K562 (cell line): ENCODE results near the gene PNPLA7. TPM values are rescaled to one million over a fixed set of nuclear protein-coding genes. Genes with fewer than 3 reads are reported as not detected.

Source experiments
- ATAC-seq: fragments of 200-7000 bp; cut with Tn5 transposase; 3 replicates; pipeline ENCODE4 v1.9.1; 2020; ENCODE audit warnings: moderate library complexity
- BruUV-seq: library from RNA; stranded (reverse); fragments of 400-500 nt; replicated peaks from 2 replicates; lab custom pipeline; 2021; lab: Mats Ljungman, UMichigan
- CTCF ChIA-PET: fragments of 300-600 bp; formaldehyde crosslinking; extraction: SDS; loops from one replicate; lab custom pipeline; 2021; ENCODE audit warnings: low intra/inter-chr PET ratio; lab: Yijun Ruan, JAX
- POLR2A ChIA-PET: fragments of 300-600, 350-650 bp; sonication (Branson Sonifier 250); formaldehyde crosslinking; extraction: SDS; loops from one replicate; lab custom pipeline; 2021; ENCODE audit warnings: antibody characterized with exemption, inconsistent platforms; lab: Yijun Ruan, JAX
- DNase-seq, 4 experiments: peaks; one replicate each; pipeline versions ENCODE4 v3.0.0 to v3.0.0-alpha.2; 2011 to 2018; ENCODE audit warnings: low spot score in 3 of 4, mixed read lengths in 3 of 4; ENCODE audit errors: extremely low read depth in 1 of 4
- FAIRE-seq: peaks from 2 replicates; lab custom pipeline; 2011; peaks lifted over from hg19 to GRCh38; lab: Jason Lieb, UNC
- H2AFZ ChIP-seq: 2 replicates; pipeline ENCODE4 v1.6.0; 2011; ENCODE audit warnings: low read depth, low read length, control low read depth, inconsistent platforms
- H3K27ac ChIP-seq: fragments of 200-600 bp; 3 replicates; pipeline ENCODE4 v1.8.0; 2011; ENCODE audit warnings: low read depth, mild to moderate bottlenecking, control low read depth, inconsistent platforms, low read length, moderate library complexity, mixed read lengths; ENCODE audit errors: extremely low read depth
- H3K27me3 ChIP-seq, 2 experiments: fragments of 300-600 bp in 1 of 2; 2 replicates in 1 of 2; 3 replicates in 1 of 2; pipeline versions ENCODE4 v1.6.0 to v1.8.0; 2011; ENCODE audit warnings: inconsistent platforms in 2 of 2, low read length in 2 of 2, mild to moderate bottlenecking in 1 of 2, mixed read lengths in 1 of 2, moderate library complexity in 1 of 2; ENCODE audit not compliant: control insufficient read depth in 2 of 2, insufficient read depth in 2 of 2
- H3K36me3 ChIP-seq: fragments of 300-600 bp; 3 replicates; pipeline ENCODE4 v1.8.0; 2011; ENCODE audit warnings: mild to moderate bottlenecking, low read length, inconsistent platforms; ENCODE audit not compliant: control insufficient read depth, insufficient read depth
- H3K4me1 ChIP-seq, 2 experiments: fragments of 200-600 bp in 1 of 2; replicated peaks in 1 of 2; 2 replicates in 1 of 2; 3 replicates in 1 of 2; pipeline versions ENCODE4 v1.5.1 to v1.8.0; 2011; ENCODE audit warnings: inconsistent platforms in 2 of 2, low read length in 2 of 2, mild to moderate bottlenecking in 1 of 2, mixed read lengths in 1 of 2, moderate library complexity in 1 of 2; ENCODE audit not compliant: control insufficient read depth in 2 of 2, insufficient read depth in 2 of 2
- H3K4me2 ChIP-seq: 2 replicates; pipeline ENCODE4 v1.6.1; 2011; ENCODE audit warnings: low read length, control low read depth, inconsistent platforms, mixed read lengths; ENCODE audit not compliant: insufficient read depth
- H3K4me3 ChIP-seq: fragments of 200-600 bp; sonication (generic), shearing (Covaris generic); 2 replicates; pipeline ENCODE4 v1.5.1; 2016; ENCODE audit warnings: control low read depth, inconsistent platforms
- H3K79me2 ChIP-seq: fragments of 200-600 bp; 3 replicates; pipeline ENCODE4 v1.8.0; 2011; ENCODE audit warnings: low read length, inconsistent platforms; ENCODE audit not compliant: control insufficient read depth, insufficient read depth
- H3K9ac ChIP-seq, 2 experiments: 2 replicates each; pipeline versions ENCODE4 v1.6.0 to v1.6.1; 2011; ENCODE audit warnings: low read depth in 2 of 2, low read length in 2 of 2, control low read depth in 1 of 2, inconsistent platforms in 1 of 2, mild to moderate bottlenecking in 1 of 2, mixed read lengths in 1 of 2; ENCODE audit not compliant: insufficient read depth in 1 of 2
- H3K9me1 ChIP-seq: one replicate; pipeline ENCODE4 v1.6.0; 2011; ENCODE audit warnings: inconsistent platforms, mild to moderate bottlenecking, low read length, moderate library complexity; ENCODE audit not compliant: control insufficient read depth, insufficient read depth
- H3K9me3 ChIP-seq: replicated peaks from 2 replicates; pipeline ENCODE4 v1.5.1; 2011; ENCODE audit warnings: low read depth, low read length, inconsistent platforms; ENCODE audit not compliant: control insufficient read depth, insufficient read depth
- H4K20me1 ChIP-seq: replicated peaks from 2 replicates; pipeline ENCODE4 v1.6.1; 2011; ENCODE audit warnings: low read length, inconsistent platforms, mixed read lengths; ENCODE audit not compliant: control insufficient read depth, insufficient read depth
- ADNP ChIP-seq: fragments of 200-800 bp; sonication (Bioruptor generic); IDR thresholded peaks from 2 replicates; pipeline ENCODE4 v1.6.1; 2016; ENCODE audit warnings: missing genetic modification characterization, missing compliant biosample characterization
- AFF1 ChIP-seq, 2 experiments: fragments of 450-650 bp; IDR thresholded peaks; 2 replicates each; pipeline ENCODE4 v1.6.1; 2018; ENCODE audit warnings: mild to moderate bottlenecking in 2 of 2, low read depth in 1 of 2; ENCODE audit not compliant: partially characterized antibody in 2 of 2
- BCLAF1 ChIP-seq, 2 experiments: fragments of 450-650 bp in 1 of 2; IDR thresholded peaks; 2 replicates each; pipeline ENCODE4 v1.6.1; 2011 to 2017; ENCODE audit warnings: low read depth in 2 of 2, antibody characterized with exemption in 1 of 2, borderline replicate concordance in 1 of 2, low read length in 1 of 2, mild to moderate bottlenecking in 1 of 2, mixed read lengths in 1 of 2; ENCODE audit not compliant: control insufficient read depth in 1 of 2
- BRF1 ChIP-seq: IDR thresholded peaks from 3 replicates; pipeline ENCODE4 v1.6.1; 2011; ENCODE audit warnings: borderline replicate concordance, mild to moderate bottlenecking; ENCODE audit not compliant: insufficient read length; ENCODE audit errors: extremely low read depth
- CTCFL ChIP-seq: IDR thresholded peaks from 2 replicates; pipeline ENCODE4 v1.6.1; 2011; ENCODE audit warnings: borderline replicate concordance, low read depth, mild to moderate bottlenecking, moderate library complexity, low read length; ENCODE audit not compliant: insufficient read depth, poor library complexity, severe bottlenecking
- L3MBTL2 ChIP-seq: fragments of 450-650 bp; IDR thresholded peaks from 2 replicates; pipeline ENCODE4 v1.6.1; 2016; ENCODE audit warnings: mild to moderate bottlenecking, moderate library complexity
- POLR2AphosphoS2 ChIP-seq: IDR thresholded peaks from 2 replicates; pipeline ENCODE4 v1.6.1; 2012; ENCODE audit warnings: low read length, improper control_type of control experiment
- TAF9B ChIP-seq: fragments of 450-650 bp; IDR thresholded peaks from 2 replicates; pipeline ENCODE4 v1.6.1; 2018; ENCODE audit warnings: mild to moderate bottlenecking; ENCODE audit not compliant: partially characterized antibody
- ZNF384 ChIP-seq: IDR thresholded peaks from 2 replicates; pipeline ENCODE4 v1.6.1; 2012; ENCODE audit warnings: low read depth, low read length, improper control_type of control experiment
- ZNF740 ChIP-seq, 3 experiments: fragments of 200-800 bp in 1 of 3; sonication (Bioruptor generic) in 1 of 3; sonication (generic) in 1 of 3; formaldehyde crosslinking in 1 of 3; IDR thresholded peaks; 2 replicates each; pipeline versions ENCODE4 v1.6.1 to v1.8.0; 2016 to 2022; ENCODE audit warnings: mild to moderate bottlenecking in 2 of 3, missing compliant biosample characterization in 2 of 3, missing genetic modification characterization in 2 of 3, missing genetic modification reagents in 1 of 3
- WGBS: fragments of 100-300 bp; shearing (Covaris generic); methylation state at CpG from one replicate; pipeline ENCODE4 v1.1.6; 2016; ENCODE audit warnings: low coverage, mixed read lengths; ENCODE audit not compliant: insufficient coverage; ENCODE audit errors: missing lambda C conversion rate; 5-methylcytosine and 5-hydroxymethylcytosine counted together
- in situ Hi-C: fragments of 300-500 bp; cut with MboI; formaldehyde crosslinking; loops from 4 replicates; pipeline ENCODE4 v1.15.0; 2018; ENCODE audit warnings: inconsistent platforms, mixed read lengths
- intact Hi-C: fragments of 100-400 bp; cut with micrococcal nuclease; formaldehyde crosslinking; loops from 2 replicates; pipeline ENCODE4 v1.14.2; 2022
- polyA plus RNA-seq, 8 experiments: library from polyadenylated mRNA; depleted of rRNA in 4 of 8; stranded (reverse) in 5 of 8; unstranded in 3 of 8; fragments of >200 nt; fragmentation: Nextera tagmentation in 2 of 8; fragmentation: Illumina TruSeq in 1 of 8; extraction: Ambion mirVana in 2 of 8; extraction: Trizol in 1 of 8; gene quantifications; 2 replicates each; pipeline versions ENCODE4 v1.2.1 to v1.2.3, GENCODE V29; 2011 to 2014; ENCODE audit warnings: inconsistent platforms in 1 of 8, missing spikeins in 1 of 8
- total RNA-seq, 7 experiments: library from RNA; depleted of rRNA in 6 of 7; stranded (reverse); fragments of >200 nt in 6 of 7; fragmentation: Illumina TruSeq in 2 of 7; extraction: Trizol in 2 of 7; gene quantifications; 2 replicates each; pipeline versions ENCODE4 v1.2.1 to v1.2.3, GENCODE V29; 2011 to 2021; ENCODE audit warnings: low replicate concordance in 1 of 7

PNPLA7 gene
- total and polyA plus RNA-seq, 9 of the 15 experiments (the other 6 are each of a cell fraction or from before 2014, with no cell fraction given): 0.01 to 0.85 (median 0.19) TPM; not detected in 1

- Histone ChIP-seq H3K4me1 (peaks cover 0 to 41% of the 10 kb centered on the region in 2 experiments; a peak in 4 of 5 replicates), H4K20me1 (no peaks in the 10 kb centered on the region), H3K4me3 (no peak overlapping the region), H3K9ac (no peak overlapping the region), H3K36me3 (no peaks in the 10 kb centered on the region), H3K4me2 (no peak overlapping the region), H3K79me2 (no peaks in the 10 kb centered on the region), H3K27me3 (peaks cover 0 to 5% of the 10 kb centered on the region in 2 experiments; a peak in 1 of 5 replicates), H2AFZ (no peak overlapping the region), H3K9me1 (no peaks in the 10 kb centered on the region), H3K27ac (no peak overlapping the region), H3K9me3 (peaks cover 2% of the 10 kb centered on the region; the same call in 1 of the 2 replicates)
- in situ Hi-C loops (no loop called here), intact Hi-C loops (no loop called here)
- ATAC-seq (no peak), DNase-seq (no peak), FAIRE-seq (no peak)
- no TSS peak for BruUV-seq
- POLR2A ChIA-PET: interaction anchor here (0.6 to 1.1 kb wide), 3 partner anchors 12 to 117 kb away, joined by 3 to 4 read pairs (median 4); no protein-coding TSS in a partner anchor
- WGBS: 51% methylated on average over 17 of the region's 20 CpGs
- CTCF ChIA-PET: no interaction called here
- no peak for TF ChIP-seq TAF9B
- TF ChIP-seq ADNP (tag): no peak
- no peak for TF ChIP-seq CTCFL
- no peak for TF ChIP-seq BCLAF1 (IDR thresholded peaks at IDR 0.05; ENCODE audit: borderline replicate concordance in 1 of 2, control insufficient read depth in 1 of 2, low read depth in 2 of 2, low read length in 1 of 2)
- no peak for TF ChIP-seq BRF1
- TF ChIP-seq ZNF740 (CRISPR knock-in tag; IDR thresholded peaks at IDR 0.05): no peak
- TF ChIP-seq ZNF740 (tag; IDR thresholded peaks at IDR 0.05): no peak
- no peak for TF ChIP-seq L3MBTL2
- no peak for TF ChIP-seq POLR2AphosphoS2
- TF ChIP-seq ZNF384: no peak
- no peak for TF ChIP-seq AFF1 (IDR thresholded peaks at IDR 0.05; ENCODE audit: low read depth in 1 of 2, partially characterized antibody in 2 of 2)
Measured at GRCh38 chr9:137542486-137542885, 7.7 kb downstream of the PNPLA7 start.
